IMR-90 (cell line): ENCODE results near the gene DSE. TPM values are rescaled to one million over a fixed set of nuclear protein-coding genes. Genes with fewer than 3 reads are reported as not detected.

Experiments
- ATAC-seq: fragments of 200-7000 bp; cut with Tn5 transposase; 2 replicates; pipeline ENCODE4 v1.9.1; 2020; ENCODE audit warnings: low read depth, mild to moderate bottlenecking, moderate library complexity
- BruUV-seq: library from RNA; stranded (reverse); fragments of 400-500 nt; replicated peaks from 2 replicates; lab custom pipeline; 2021; lab: Mats Ljungman, UMichigan
- CTCF ChIA-PET: fragments of 300-600 bp; formaldehyde crosslinking; extraction: SDS; loops from one replicate; lab custom pipeline; 2021; ENCODE audit warnings: antibody characterized with exemption; lab: Yijun Ruan, JAX
- POLR2A ChIA-PET: fragments of 300-600 bp; sonication (Branson Sonifier 250); formaldehyde crosslinking; loops from one replicate; lab custom pipeline; 2022; ENCODE audit warnings: antibody characterized with exemption; ENCODE audit not compliant: unreplicated experiment; lab: Charles Lee
- DNase-seq: peaks from one replicate; pipeline ENCODE4 v3.0.0; 2013
- H2AFZ ChIP-seq: replicated peaks from 2 replicates; pipeline ENCODE3; 2013; ENCODE audit warnings: low read length, mild to moderate bottlenecking; ENCODE audit not compliant: poor library complexity
- H2AK5ac ChIP-seq: 2 replicates; pipeline ENCODE4 v1.6.1; 2013; ENCODE audit warnings: low read depth, low read length, inconsistent platforms
- H2AK9ac ChIP-seq: replicated peaks from 2 replicates; pipeline ENCODE3; 2013; ENCODE audit warnings: mild to moderate bottlenecking, low read depth, low read length, moderate library complexity; ENCODE audit not compliant: poor library complexity
- H2BK120ac ChIP-seq: 2 replicates; pipeline ENCODE4 v1.6.1; 2013; ENCODE audit warnings: low read depth, low read length, inconsistent platforms
- H2BK15ac ChIP-seq: 3 replicates; pipeline ENCODE4 v1.6.1; 2013; ENCODE audit warnings: low read depth, low read length, inconsistent platforms
- H2BK20ac ChIP-seq: 2 replicates; pipeline ENCODE4 v1.6.1; 2013; ENCODE audit warnings: low read depth, mild to moderate bottlenecking, inconsistent platforms, low read length, moderate library complexity
- H2BK5ac ChIP-seq: 2 replicates; pipeline ENCODE4 v1.6.1; 2013; ENCODE audit warnings: mild to moderate bottlenecking, low read depth, low read length, inconsistent platforms; ENCODE audit not compliant: poor library complexity, severe bottlenecking
- H3K14ac ChIP-seq: replicated peaks from 2 replicates; pipeline ENCODE4 v1.6.1; 2013; ENCODE audit warnings: low read depth, low read length, inconsistent platforms
- H3K18ac ChIP-seq: 2 replicates; pipeline ENCODE4 v1.6.1; 2013; ENCODE audit warnings: low read depth, low read length, control low read depth
- H3K23ac ChIP-seq: 2 replicates; pipeline ENCODE4 v1.6.1; 2013; ENCODE audit warnings: low read depth, low read length, inconsistent platforms
- H3K27ac ChIP-seq: 2 replicates; pipeline ENCODE4 v1.5.1; 2013; ENCODE audit warnings: mild to moderate bottlenecking, control low read depth, low read length; ENCODE audit not compliant: insufficient read depth
- H3K27me3 ChIP-seq: 2 replicates; pipeline ENCODE4 v1.6.1; 2013; ENCODE audit warnings: low read length; ENCODE audit not compliant: control insufficient read depth, insufficient read depth
- H3K36me3 ChIP-seq: 2 replicates; pipeline ENCODE4 v1.6.1; 2013; ENCODE audit warnings: low read length, mixed read lengths; ENCODE audit not compliant: control insufficient read depth, insufficient read depth
- H3K4ac ChIP-seq: 2 replicates; pipeline ENCODE4 v1.6.1; 2013; ENCODE audit warnings: low read depth, low read length, inconsistent platforms
- H3K4me1 ChIP-seq: 2 replicates; pipeline ENCODE4 v1.6.1; 2013; ENCODE audit warnings: low read length, mixed read lengths; ENCODE audit not compliant: control insufficient read depth, insufficient read depth
- H3K4me2 ChIP-seq: 2 replicates; pipeline ENCODE4 v1.6.1; 2013; ENCODE audit warnings: low read depth, mild to moderate bottlenecking, control low read depth, low read length, moderate library complexity
- H3K4me3 ChIP-seq: 2 replicates; pipeline ENCODE4 v1.5.1; 2013; ENCODE audit warnings: low read depth, mild to moderate bottlenecking, control low read depth, low read length, moderate library complexity; ENCODE audit not compliant: insufficient read depth
- H3K56ac ChIP-seq: 2 replicates; pipeline ENCODE4 v1.6.1; 2013; ENCODE audit warnings: low read length, inconsistent platforms; ENCODE audit not compliant: insufficient read depth; ENCODE audit errors: extremely low read depth
- H3K79me1 ChIP-seq, 2 experiments: 2 replicates each; pipeline ENCODE4 v1.6.1; 2013; ENCODE audit warnings: low read length in 2 of 2, inconsistent platforms in 1 of 2, low read depth in 1 of 2
- H3K9ac ChIP-seq: 2 replicates; pipeline ENCODE4 v1.6.1; 2013; ENCODE audit warnings: low read depth, low read length, control low read depth
- H3K9me1 ChIP-seq: 2 replicates; pipeline ENCODE4 v1.6.1; 2013; ENCODE audit warnings: low read length, inconsistent platforms; ENCODE audit not compliant: insufficient read depth
- H3K9me3 ChIP-seq: 2 replicates; pipeline ENCODE4 v1.6.1; 2013; ENCODE audit warnings: low read length; ENCODE audit not compliant: control insufficient read depth, insufficient read depth
- H4K20me1 ChIP-seq: 2 replicates; pipeline ENCODE4 v1.6.1; 2013; ENCODE audit warnings: low read length, inconsistent platforms; ENCODE audit not compliant: insufficient read depth
- H4K5ac ChIP-seq: 2 replicates; pipeline ENCODE4 v1.6.1; 2013; ENCODE audit warnings: mild to moderate bottlenecking, low read depth, low read length, control low read depth
- H4K8ac ChIP-seq, 2 experiments: 2 replicates each; pipeline ENCODE4 v1.6.1; 2013; ENCODE audit warnings: low read depth in 2 of 2, low read length in 2 of 2, control low read depth in 1 of 2, inconsistent platforms in 1 of 2
- H4K91ac ChIP-seq: 2 replicates; pipeline ENCODE4 v1.6.1; 2013; ENCODE audit warnings: low read depth, low read length, inconsistent platforms; ENCODE audit not compliant: insufficient read depth
- BHLHE40 ChIP-seq: fragments of 150-350 bp; IDR thresholded peaks from 2 replicates; pipeline ENCODE4 v1.6.1; 2016; ENCODE audit warnings: mild to moderate bottlenecking, low read depth, low read length
- CHD1 ChIP-seq: IDR thresholded peaks from 2 replicates; pipeline ENCODE4 v1.6.1; 2012; ENCODE audit warnings: low read depth, low read length, improper control_type of control experiment
- ELK1 ChIP-seq: fragments of 150-350 bp; IDR thresholded peaks from 2 replicates; pipeline ENCODE4 v1.6.1; 2016; ENCODE audit warnings: low read depth, mild to moderate bottlenecking, low read length, moderate library complexity, borderline replicate concordance
- FOS ChIP-seq: fragments of 150-350 bp; IDR thresholded peaks from 2 replicates; pipeline ENCODE4 v1.6.1; 2016; ENCODE audit warnings: low read depth, low read length
- NFE2L2 ChIP-seq: fragments of 150-350 bp; IDR thresholded peaks from 2 replicates; pipeline ENCODE4 v1.6.1; 2016; ENCODE audit warnings: low read depth, mild to moderate bottlenecking, low read length
- POLR2A ChIP-seq: IDR thresholded peaks from 2 replicates; pipeline ENCODE4 v1.6.1; 2012; ENCODE audit warnings: mild to moderate bottlenecking, low read depth, low read length
- RCOR1 ChIP-seq: IDR thresholded peaks from 2 replicates; pipeline ENCODE4 v1.6.1; 2012; ENCODE audit warnings: mild to moderate bottlenecking, low read length, improper control_type of control experiment; ENCODE audit not compliant: insufficient replicate concordance
- RFX5 ChIP-seq: IDR thresholded peaks from 2 replicates; pipeline ENCODE4 v1.8.0; 2012; ENCODE audit warnings: low read depth, mild to moderate bottlenecking, low read length, moderate library complexity
- SMC3 ChIP-seq: fragments of 150-350 bp; IDR thresholded peaks from 2 replicates; pipeline ENCODE4 v1.6.1; 2016; ENCODE audit warnings: low read depth, mild to moderate bottlenecking, antibody characterized with exemption, low read length, moderate library complexity
- USF2 ChIP-seq: fragments of 150-350 bp; IDR thresholded peaks from 2 replicates; pipeline ENCODE4 v1.6.1; 2017; ENCODE audit warnings: mild to moderate bottlenecking, antibody characterized with exemption, low read length, low read depth
- WGBS, 2 experiments: methylation state at CpG; one replicate each; pipeline versions ENCODE4 v1.1.5 to v1.1.7; 2013; ENCODE audit warnings: missing lambda C conversion rate in 2 of 2; ENCODE audit not compliant: insufficient read length in 1 of 2; ENCODE audit errors: extremely low coverage in 2 of 2; 5-methylcytosine and 5-hydroxymethylcytosine counted together
- dilution Hi-C: fragments of 300-500 bp; cut with HindIII; formaldehyde crosslinking; loops from one replicate; pipeline ENCODE4 v1.14.3; 2018; ENCODE audit warnings: low sequenced_read_pairs; ENCODE audit not compliant: unreplicated experiment
- in situ Hi-C: fragments of 300-500 bp; cut with MboI; formaldehyde crosslinking; loops from 3 replicates; pipeline ENCODE4 v1.14.3; 2019; ENCODE audit warnings: low sequenced_read_pairs, inconsistent platforms, mixed read lengths
- intact Hi-C: fragments of 100-400 bp; cut with micrococcal nuclease; formaldehyde crosslinking; loops from 2 replicates; pipeline ENCODE4 v1.10.0; 2022
- polyA plus RNA-seq, 3 experiments: library from polyadenylated mRNA; depleted of rRNA; stranded (reverse); fragments of >200 nt; gene quantifications; 2 replicates each; pipeline ENCODE4 v1.2.3, GENCODE V29; 2012; ENCODE audit warnings: low replicate concordance in 1 of 3
- total RNA-seq: library from RNA; depleted of rRNA; stranded (reverse); fragments of >200 nt; gene quantifications from 2 replicates; pipeline ENCODE4 v1.2.3, GENCODE V29; 2012

DSE gene
- total and polyA plus RNA-seq, 2 of the 4 experiments (the other 2 are of a cell fraction): 48.0 to 154 TPM

- H2BK5ac ChIP-seq: no peak overlapping the region
- no peak overlapping the region for H2BK15ac ChIP-seq
- no peak overlapping the region for H2BK120ac ChIP-seq
- no peak overlapping the region for H3K27ac ChIP-seq
- no peak overlapping the region for H2BK20ac ChIP-seq
- ChIA-PET CTCF (no interaction called here), POLR2A (no interaction called here)
- DNase-seq: no peak
- no peak overlapping the region for H4K91ac ChIP-seq
- no peak overlapping the region for H2AK5ac ChIP-seq
- no TSS peak for BruUV-seq
- no peaks in the 10 kb centered on the region for H4K20me1 ChIP-seq
- TF ChIP-seq USF2 (no peak), RCOR1 (no peak), NFE2L2 (no peak), POLR2A (no peak), FOS (no peak), CHD1 (no peak), SMC3 (no peak), BHLHE40 (no peak), ELK1 (no peak), RFX5 (no peak)
- H3K9ac ChIP-seq: no peak overlapping the region
- no peak overlapping the region for H3K4ac ChIP-seq
- no peak overlapping the region for H3K56ac ChIP-seq
- ATAC-seq: no peak
- H2AK9ac ChIP-seq: no peak overlapping the region
- H3K9me1 ChIP-seq: no peaks in the 10 kb centered on the region
- no peaks in the 10 kb centered on the region for H3K36me3 ChIP-seq
- in situ Hi-C loops (no loop called here), intact Hi-C loops (no loop called here), dilution Hi-C loops (no loop called here)
- 0 out of 4 replicates have a peak, but pooled peaks cover 0 to 4% of the 10 kb centered on the region in 2 experiments for H3K79me1 ChIP-seq
- no peak overlapping the region for H3K4me2 ChIP-seq
- no peak overlapping the region for H4K8ac ChIP-seq
- H4K5ac ChIP-seq: no peak overlapping the region
- no peak overlapping the region for H3K14ac ChIP-seq
- peaks cover 1% of the 10 kb centered on the region; the same call in 1 of the 2 replicates for H3K4me1 ChIP-seq
- H3K27me3 ChIP-seq: no peaks in the 10 kb centered on the region
- H3K9me3 ChIP-seq: no peaks in the 10 kb centered on the region
- no peak overlapping the region for H3K18ac ChIP-seq
- no CpG with 5 or more reads among the region's 1 CpG for WGBS, 2 experiments
- H3K4me3 ChIP-seq: no peak overlapping the region
- H3K23ac ChIP-seq: no peak overlapping the region
- H2AFZ ChIP-seq: no peak overlapping the region
Measured at GRCh38 chr6:116359131-116359530, 11.6 kb upstream of the DSE start.
